Measurements from ENCODE around the gene CHCHD3.

The CHCHD3 gene

GRCh38 chr7:132869166-132869861 is 212.6 kb downstream of the CHCHD3 start:
- no peak overlapping the region for H3K9ac ChIP-seq (ENCODE audit: low read length)
- no peaks in the 10 kb centered on the region for H3K27me3 ChIP-seq (ENCODE audit: control insufficient read depth, insufficient read depth, low read length)
- no peak overlapping the region for H3K4me3 ChIP-seq (ENCODE audit: low read length)
- H3K9me3 ChIP-seq (ENCODE audit: control insufficient read depth, low read depth, low read length): no peaks in the 10 kb centered on the region
- H3K4me1 ChIP-seq (ENCODE audit: control insufficient read depth, low read depth, low read length): no peaks in the 10 kb centered on the region
- H3K27ac ChIP-seq (ENCODE audit: low read length): no peak overlapping the region
- no peaks in the 10 kb centered on the region for H3K36me3 ChIP-seq (ENCODE audit: control insufficient read depth, low read depth, low read length)

GRCh38 chr7:132866551-132866950 is 215.3 kb downstream of the CHCHD3 start:
- Histone ChIP-seq H3K9ac (ENCODE audit: low read length) (no peak overlapping the region), H3K9me3 (ENCODE audit: control insufficient read depth, low read depth, low read length) (no peaks in the 10 kb centered on the region), H3K36me3 (ENCODE audit: control insufficient read depth, low read depth, low read length) (no peaks in the 10 kb centered on the region), H3K27ac (ENCODE audit: low read length) (no peak overlapping the region), H3K4me3 (ENCODE audit: low read length) (no peak overlapping the region), H3K4me1 (ENCODE audit: control insufficient read depth, low read depth, low read length) (no peaks in the 10 kb centered on the region), H3K27me3 (ENCODE audit: control insufficient read depth, insufficient read depth, low read length) (no peaks in the 10 kb centered on the region)

- H3K27me3 ChIP-seq (ENCODE audit: control insufficient read depth, insufficient read depth, low read length): no peaks in the 10 kb centered on the region
- H3K36me3 ChIP-seq (ENCODE audit: control insufficient read depth, low read depth, low read length): no peaks in the 10 kb centered on the region
- no peaks in the 10 kb centered on the region for H3K4me1 ChIP-seq (ENCODE audit: control insufficient read depth, low read depth, low read length)
- no peak overlapping the region for H3K9ac ChIP-seq (ENCODE audit: low read length)
- no peaks in the 10 kb centered on the region for H3K9me3 ChIP-seq (ENCODE audit: control insufficient read depth, low read depth, low read length)
- H3K4me3 ChIP-seq (ENCODE audit: low read length): no peak overlapping the region
- H3K27ac ChIP-seq (ENCODE audit: low read length): no peak overlapping the region
These were observed 215.8 kb downstream of the CHCHD3 start for GRCh38 chr7:132866144-132866531.

GRCh38 chr7:132865366-132866143 is 216.3 kb downstream of the CHCHD3 start:
- Histone ChIP-seq H3K36me3 (ENCODE audit: control insufficient read depth, low read depth, low read length) (no peaks in the 10 kb centered on the region), H3K4me3 (ENCODE audit: low read length) (no peak overlapping the region), H3K27me3 (ENCODE audit: control insufficient read depth, insufficient read depth, low read length) (no peaks in the 10 kb centered on the region)

GRCh38 chr7:132861940-132862554 is 219.8 kb downstream of the CHCHD3 start:
- Histone ChIP-seq H3K27me3 (ENCODE audit: control insufficient read depth, insufficient read depth, low read length) (no peaks in the 10 kb centered on the region), H3K27ac (ENCODE audit: low read length) (no peak overlapping the region), H3K9me3 (ENCODE audit: control insufficient read depth, low read depth, low read length) (no peaks in the 10 kb centered on the region), H3K4me1 (ENCODE audit: control insufficient read depth, low read depth, low read length) (no peaks in the 10 kb centered on the region), H3K36me3 (ENCODE audit: control insufficient read depth, low read depth, low read length) (no peaks in the 10 kb centered on the region), H3K4me3 (ENCODE audit: low read length) (no peak overlapping the region), H3K9ac (ENCODE audit: low read length) (no peak overlapping the region)

More at GRCh38 chr7:132865366-132866143, 216.3 kb downstream of the CHCHD3 start:
- H3K9me3 ChIP-seq (ENCODE audit: control insufficient read depth, low read depth, low read length): no peaks in the 10 kb centered on the region
- no peak overlapping the region for H3K27ac ChIP-seq (ENCODE audit: low read length)
- no peak overlapping the region for H3K9ac ChIP-seq (ENCODE audit: low read length)
- no peaks in the 10 kb centered on the region for H3K4me1 ChIP-seq (ENCODE audit: control insufficient read depth, low read depth, low read length)

GRCh38 chr7:132861424-132861823 is 220.5 kb downstream of the CHCHD3 start:
- Histone ChIP-seq H3K36me3 (ENCODE audit: control insufficient read depth, low read depth, low read length) (no peaks in the 10 kb centered on the region), H3K9me3 (ENCODE audit: control insufficient read depth, low read depth, low read length) (no peaks in the 10 kb centered on the region), H3K27ac (ENCODE audit: low read length) (no peak overlapping the region), H3K9ac (ENCODE audit: low read length) (no peak overlapping the region), H3K4me3 (ENCODE audit: low read length) (no peak overlapping the region), H3K4me1 (ENCODE audit: control insufficient read depth, low read depth, low read length) (peaks cover 4% of the 10 kb centered on the region), H3K27me3 (ENCODE audit: control insufficient read depth, insufficient read depth, low read length) (no peaks in the 10 kb centered on the region)

GRCh38 chr7:132859199-132859598 is 222.7 kb downstream of the CHCHD3 start:
- H3K4me3 ChIP-seq (ENCODE audit: low read length): no peak overlapping the region
- peaks cover 10% of the 10 kb centered on the region for H3K4me1 ChIP-seq (ENCODE audit: control insufficient read depth, low read depth, low read length)
- no peak overlapping the region for H3K27ac ChIP-seq (ENCODE audit: low read length)
- no peaks in the 10 kb centered on the region for H3K36me3 ChIP-seq (ENCODE audit: control insufficient read depth, low read depth, low read length)
- H3K9me3 ChIP-seq (ENCODE audit: control insufficient read depth, low read depth, low read length): no peaks in the 10 kb centered on the region
- H3K9ac ChIP-seq (ENCODE audit: low read length): no peak overlapping the region
- no peaks in the 10 kb centered on the region for H3K27me3 ChIP-seq (ENCODE audit: control insufficient read depth, insufficient read depth, low read length)

GRCh38 chr7:132858760-132859159 is 223.1 kb downstream of the CHCHD3 start:
- no peak overlapping the region for H3K4me3 ChIP-seq (ENCODE audit: low read length)

GRCh38 chr7:132858251-132858650 is 223.6 kb downstream of the CHCHD3 start:
- H3K4me1 ChIP-seq (ENCODE audit: control insufficient read depth, low read depth, low read length): peaks cover 10% of the 10 kb centered on the region
- H3K27me3 ChIP-seq (ENCODE audit: control insufficient read depth, insufficient read depth, low read length): no peaks in the 10 kb centered on the region
- H3K9ac ChIP-seq (ENCODE audit: low read length): no peak overlapping the region
- no peaks in the 10 kb centered on the region for H3K9me3 ChIP-seq (ENCODE audit: control insufficient read depth, low read depth, low read length)
- no peak overlapping the region for H3K27ac ChIP-seq (ENCODE audit: low read length)
- no peaks in the 10 kb centered on the region for H3K36me3 ChIP-seq (ENCODE audit: control insufficient read depth, low read depth, low read length)
- H3K4me3 ChIP-seq (ENCODE audit: low read length): no peak overlapping the region

More at GRCh38 chr7:132858760-132859159, 223.1 kb downstream of the CHCHD3 start:
- peaks cover 10% of the 10 kb centered on the region for H3K4me1 ChIP-seq (ENCODE audit: control insufficient read depth, low read depth, low read length)
- H3K9me3 ChIP-seq (ENCODE audit: control insufficient read depth, low read depth, low read length): no peaks in the 10 kb centered on the region
- H3K27me3 ChIP-seq (ENCODE audit: control insufficient read depth, insufficient read depth, low read length): no peaks in the 10 kb centered on the region
- no peak overlapping the region for H3K27ac ChIP-seq (ENCODE audit: low read length)
- no peak overlapping the region for H3K9ac ChIP-seq (ENCODE audit: low read length)
- no peaks in the 10 kb centered on the region for H3K36me3 ChIP-seq (ENCODE audit: control insufficient read depth, low read depth, low read length)

GRCh38 chr7:132857703-132858102 is 224.2 kb downstream of the CHCHD3 start:
- Histone ChIP-seq H3K4me3 (ENCODE audit: low read length) (no peak overlapping the region), H3K27me3 (ENCODE audit: control insufficient read depth, insufficient read depth, low read length) (no peaks in the 10 kb centered on the region), H3K9ac (ENCODE audit: low read length) (no peak overlapping the region), H3K27ac (ENCODE audit: low read length) (no peak overlapping the region), H3K9me3 (ENCODE audit: control insufficient read depth, low read depth, low read length) (no peaks in the 10 kb centered on the region), H3K36me3 (ENCODE audit: control insufficient read depth, low read depth, low read length) (no peaks in the 10 kb centered on the region), H3K4me1 (ENCODE audit: control insufficient read depth, low read depth, low read length) (peaks cover 10% of the 10 kb centered on the region)

GRCh38 chr7:132857031-132857430 is 224.9 kb downstream of the CHCHD3 start:
- H3K27ac ChIP-seq (ENCODE audit: low read length): no peak overlapping the region
- peaks cover 10% of the 10 kb centered on the region for H3K4me1 ChIP-seq (ENCODE audit: control insufficient read depth, low read depth, low read length)
- H3K4me3 ChIP-seq (ENCODE audit: low read length): no peak overlapping the region
- no peak overlapping the region for H3K9ac ChIP-seq (ENCODE audit: low read length)
- H3K36me3 ChIP-seq (ENCODE audit: control insufficient read depth, low read depth, low read length): no peaks in the 10 kb centered on the region
- H3K9me3 ChIP-seq (ENCODE audit: control insufficient read depth, low read depth, low read length): no peaks in the 10 kb centered on the region
- H3K27me3 ChIP-seq (ENCODE audit: control insufficient read depth, insufficient read depth, low read length): no peaks in the 10 kb centered on the region

All from iPS-18a (cell line).